ENCODE measurements around the gene TCP11.

The TCP11 gene

DNA sequence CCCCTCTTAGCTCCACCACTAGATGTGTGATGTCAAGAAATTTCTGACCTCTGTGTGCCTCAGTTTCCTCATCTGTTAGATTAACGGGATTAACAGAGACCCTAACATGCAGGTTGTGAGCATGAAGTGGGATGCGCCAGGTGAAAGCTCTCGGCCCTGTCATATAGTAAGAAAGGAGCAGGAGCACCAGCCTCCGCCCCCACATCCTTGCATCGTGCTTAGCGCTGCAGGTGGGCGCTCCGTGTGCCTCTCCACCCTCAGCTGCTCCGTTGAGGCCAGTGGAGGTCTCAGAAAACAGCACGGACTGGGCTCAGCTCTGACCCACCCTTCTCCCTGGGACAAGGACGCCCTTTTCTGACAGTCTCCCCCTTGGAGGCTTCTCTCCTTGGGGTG, 63.4 kb downstream of the TCP11 start:
- CTCF ChIA-PET = no interaction called here
- POLR2A ChIA-PET = no interaction called here
- no peak overlapping the region for H3K4me3 ChIP-seq (ENCODE audit: low read depth, low read length)
- TF ChIP-seq, protein P1, sequence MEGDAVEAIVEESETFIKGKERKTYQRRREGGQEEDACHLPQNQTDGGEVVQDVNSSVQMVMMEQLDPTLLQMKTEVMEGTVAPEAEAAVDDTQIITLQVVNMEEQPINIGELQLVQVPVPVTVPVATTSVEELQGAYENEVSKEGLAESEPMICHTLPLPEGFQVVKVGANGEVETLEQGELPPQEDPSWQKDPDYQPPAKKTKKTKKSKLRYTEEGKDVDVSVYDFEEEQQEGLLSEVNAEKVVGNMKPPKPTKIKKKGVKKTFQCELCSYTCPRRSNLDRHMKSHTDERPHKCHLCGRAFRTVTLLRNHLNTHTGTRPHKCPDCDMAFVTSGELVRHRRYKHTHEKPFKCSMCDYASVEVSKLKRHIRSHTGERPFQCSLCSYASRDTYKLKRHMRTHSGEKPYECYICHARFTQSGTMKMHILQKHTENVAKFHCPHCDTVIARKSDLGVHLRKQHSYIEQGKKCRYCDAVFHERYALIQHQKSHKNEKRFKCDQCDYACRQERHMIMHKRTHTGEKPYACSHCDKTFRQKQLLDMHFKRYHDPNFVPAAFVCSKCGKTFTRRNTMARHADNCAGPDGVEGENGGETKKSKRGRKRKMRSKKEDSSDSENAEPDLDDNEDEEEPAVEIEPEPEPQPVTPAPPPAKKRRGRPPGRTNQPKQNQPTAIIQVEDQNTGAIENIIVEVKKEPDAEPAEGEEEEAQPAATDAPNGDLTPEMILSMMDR (IDR thresholded peaks at IDR 0.05; ENCODE audit: insufficient read depth, low read length, missing control alignments) = no peak
- no peak for DNase-seq (ENCODE audit: low read depth, low spot score)

- CTCF ChIA-PET = no interaction called here
- TF ChIP-seq, protein P1 (IDR thresholded peaks at IDR 0.05; ENCODE audit: insufficient read depth, low read length, missing control alignments) = no peak
- no peak overlapping the region for H3K4me3 ChIP-seq (ENCODE audit: low read depth, low read length)
- POLR2A ChIA-PET = no interaction called here
- no peak for DNase-seq (ENCODE audit: low read depth, low spot score)
Measured at GRCh38 chr6:35076997-35077712, 64.0 kb downstream of the TCP11 start.

DNA sequence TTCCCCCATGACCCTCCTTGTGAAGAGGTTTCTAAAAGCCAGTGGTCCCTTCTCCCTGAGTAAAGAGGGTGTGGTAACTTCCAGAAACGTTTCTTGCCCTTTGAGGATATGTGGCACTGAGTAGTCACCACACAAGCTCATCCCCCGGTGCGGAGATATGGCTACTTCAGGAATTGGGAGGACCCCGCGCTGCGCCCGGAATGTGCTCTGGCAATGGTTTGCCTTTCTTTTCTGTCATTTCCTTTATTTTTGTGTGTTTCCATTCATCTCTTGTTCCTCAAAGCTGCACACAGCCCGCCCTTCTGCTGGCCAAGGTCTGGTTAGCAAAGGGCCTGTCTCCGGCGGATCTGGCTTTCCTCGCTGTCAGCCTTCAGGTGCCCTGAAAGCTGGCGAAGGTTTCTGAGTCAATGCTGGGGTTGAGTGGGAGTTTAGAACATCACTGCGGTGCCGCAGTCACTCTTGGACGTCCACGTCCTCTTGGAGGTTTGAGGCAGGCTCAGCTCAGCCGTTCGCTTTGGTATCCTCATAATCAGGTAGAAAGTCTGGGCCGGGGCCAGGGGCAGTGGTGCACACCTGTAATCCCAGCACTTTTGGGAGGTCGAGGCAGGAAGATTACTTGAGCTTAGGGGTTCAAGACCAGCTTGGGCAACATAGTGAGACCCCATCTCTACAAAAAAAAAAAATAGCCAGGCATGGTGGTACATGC, 67.2 kb downstream of the TCP11 start:
- ChIA-PET CTCF (interaction anchor here (1.1 to 1.4 kb wide), 4 partner anchors 20 to 167 kb away, joined by 3 to 6 read pairs (median 4); no protein-coding TSS in a partner anchor), POLR2A (no interaction called here)
- TF ChIP-seq, protein P1 (IDR thresholded peaks at IDR 0.05; ENCODE audit: insufficient read depth, low read length, missing control alignments) = no peak

GRCh38 chr6:35073211-35073610, 67.9 kb downstream of the TCP11 start:
- TF ChIP-seq, protein P1 (IDR thresholded peaks at IDR 0.05; ENCODE audit: insufficient read depth, low read length, missing control alignments) = no peak
- ChIA-PET CTCF (interaction anchor here (1.1 kb wide), 1 partner anchor 23 kb away, joined by 3 read pairs; no protein-coding TSS in a partner anchor), POLR2A (no interaction called here)
- no peak overlapping the region for H3K4me3 ChIP-seq (ENCODE audit: low read depth, low read length)
- no peak for DNase-seq (ENCODE audit: low read depth, low spot score)

More for the DNA sequence above, 67.2 kb downstream of the TCP11 start:
- H3K4me3 ChIP-seq (ENCODE audit: low read depth, low read length) = no peak overlapping the region
- no peak for DNase-seq (ENCODE audit: low read depth, low spot score)

- TF ChIP-seq, protein P1 (IDR thresholded peaks at IDR 0.05; ENCODE audit: insufficient read depth, low read length, missing control alignments) = no peak
- no peak for DNase-seq (ENCODE audit: low read depth, low spot score)
- POLR2A ChIA-PET = no interaction called here
- H3K4me3 ChIP-seq (ENCODE audit: low read depth, low read length) = no peak overlapping the region
- CTCF ChIA-PET = no interaction called here
Measured at GRCh38 chr6:35072698-35073055, 68.5 kb downstream of the TCP11 start.

DNA sequence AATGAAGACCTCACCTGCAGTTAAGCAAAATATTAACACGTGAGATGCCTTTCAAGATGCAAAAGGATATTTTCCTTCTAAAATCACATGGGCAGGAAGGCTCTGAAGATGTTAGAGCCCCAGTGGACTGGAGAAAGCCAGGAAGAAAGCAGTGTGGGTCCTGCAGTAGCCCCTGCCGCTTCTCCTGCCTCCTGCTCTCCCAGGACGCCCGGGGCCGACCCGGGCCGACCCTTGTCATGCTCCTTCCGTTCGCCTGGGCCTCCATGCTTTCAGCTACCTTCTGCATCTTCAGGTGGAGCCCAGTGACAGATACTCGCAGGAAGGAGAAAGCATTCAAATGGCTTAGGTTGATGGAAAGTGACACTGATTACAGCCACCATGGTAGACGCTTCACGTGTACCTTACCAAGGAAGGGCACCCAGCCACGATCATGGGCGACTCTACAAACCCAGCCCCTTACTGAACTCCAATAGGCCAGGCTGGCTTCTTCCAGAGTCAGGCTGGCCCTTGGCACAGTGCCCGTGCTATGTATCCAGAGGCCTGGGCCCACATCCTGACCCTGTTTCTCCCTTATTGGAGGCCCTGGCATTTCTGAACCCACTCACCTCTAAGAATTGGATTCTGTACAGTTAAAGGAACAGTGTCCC, 69.0 kb downstream of the TCP11 start:
- no peak overlapping the region for H3K4me3 ChIP-seq (ENCODE audit: low read depth, low read length)
- CTCF ChIA-PET = no interaction called here
- POLR2A ChIA-PET = no interaction called here
- DNase-seq (ENCODE audit: low read depth, low spot score) = no peak
- TF ChIP-seq, protein P1 (IDR thresholded peaks at IDR 0.05; ENCODE audit: insufficient read depth, low read length, missing control alignments) = no peak

All from AG04449 (cell line).